Fibroblast of skin of right biceps (primary cell): Measurements from ENCODE around the gene ORMDL2.
"Not testable (repeated sequence)": the region's sequence is repeated elsewhere in the genome, so short reads cannot be mapped to it uniquely, and the experiment has no call there.

Experiments used
- DNase-seq: peaks from one replicate; pipeline ENCODE4 v3.0.0-alpha.2; 2013

The ORMDL2 gene

GRCh38 chr12:55861871-55862270 is 44.0 kb downstream of the ORMDL2 start:
- DNase-seq, result no peak

- DNase-seq, result peak; percentile 30
These were observed 44.4 kb downstream of the ORMDL2 start for GRCh38 chr12:55862286-55862685.

- not testable (repeated sequence) for DNase-seq
These were observed 45.1 kb downstream of the ORMDL2 start for GRCh38 chr12:55862931-55863330.

- no peak for DNase-seq
These were observed 47.5 kb downstream of the ORMDL2 start for GRCh38 chr12:55865327-55865726.

GRCh38 chr12:55866454-55867004 is 48.7 kb downstream of the ORMDL2 start:
- DNase-seq, result not testable (repeated sequence)
